ENCODE measurements around the gene PICK1. TPM values are rescaled to one million over a fixed set of nuclear protein-coding genes. Genes with fewer than 3 reads are reported as not detected.

PICK1 gene
- total and polyA plus RNA-seq, 2 of the 8 experiments (the other 6 are each of a cell fraction or from before 2014, with no cell fraction given) = 20.4 to 22.9 TPM

- Histone ChIP-seq H4K5ac (ENCODE audit: insufficient read length, low read depth, low read length) (no peak overlapping the region), H3K18ac (ENCODE audit: extremely low read depth, low read length) (no peak overlapping the region), H3K9ac (replicated peaks in 1 of 4; ENCODE audit: extremely low read depth in 1 of 4, low read depth in 3 of 4, low read length in 3 of 4) (no peak overlapping the region), H3K56ac (replicated peaks; ENCODE audit: insufficient read length, low read depth, low read length) (no peak overlapping the region), H2AFZ (ENCODE audit: low read length) (no peak overlapping the region), H3K27me3 (replicated peaks in 1 of 4; ENCODE audit: control insufficient read depth in 3 of 4, extremely low read depth in 1 of 4, insufficient read depth in 3 of 4, low read length in 3 of 4) (no peaks in the 10 kb centered on the region), H2BK15ac (ENCODE audit: low read length) (no peak overlapping the region), H3K27ac (ENCODE audit: low read depth, low read length) (no peak overlapping the region), H2BK20ac (ENCODE audit: low read length) (no peak overlapping the region), H4K91ac (replicated peaks; ENCODE audit: insufficient read length, low read length) (no peak overlapping the region), H3K9me3 (ENCODE audit: insufficient read depth in 2 of 2, low read depth in 1 of 2, low read length in 1 of 2) (no peaks in the 10 kb centered on the region), H3K36me3 (ENCODE audit: control insufficient read depth in 2 of 4, insufficient read depth in 4 of 4, low read length in 3 of 4) (no peaks in the 10 kb centered on the region), H2BK12ac (ENCODE audit: low read depth, low read length) (no peak overlapping the region), H3K23ac (ENCODE audit: insufficient read length) (no peak overlapping the region), H3K79me1 (ENCODE audit: low read depth, low read length) (no peaks in the 10 kb centered on the region), H2BK5ac (ENCODE audit: low read depth, low read length) (no peak overlapping the region), H2AK5ac (ENCODE audit: low read depth, low read length) (no peak overlapping the region), H3K4me1 (replicated peaks in 1 of 4; ENCODE audit: control insufficient read depth in 3 of 4, insufficient read depth in 4 of 4, low read length in 3 of 4) (no peaks in the 10 kb centered on the region; a peak in 1 of 7 replicates), H3K79me2 (ENCODE audit: control insufficient read depth in 1 of 2, insufficient read depth in 2 of 2, low read length in 2 of 2) (no peaks in the 10 kb centered on the region), H3K4ac (replicated peaks; ENCODE audit: insufficient read length, low read depth, low read length) (no peak overlapping the region), H3K4me3 (ENCODE audit: extremely low read depth in 1 of 4, insufficient read depth in 2 of 4, low read depth in 3 of 4, low read length in 4 of 4) (no peak overlapping the region), H3K14ac (ENCODE audit: insufficient read length) (no peak overlapping the region), H4K20me1 (replicated peaks in 1 of 2; ENCODE audit: control insufficient read depth in 1 of 2, insufficient read depth in 2 of 2, low read length in 2 of 2) (no peaks in the 10 kb centered on the region), H4K8ac (ENCODE audit: extremely low read depth, insufficient read depth, low read length) (no peak overlapping the region), H2BK120ac (replicated peaks; ENCODE audit: low read depth, low read length) (no peak overlapping the region), H3K4me2 (ENCODE audit: insufficient read depth in 1 of 2, low read depth in 2 of 2, low read length in 2 of 2) (no peak overlapping the region), H3K23me2 (ENCODE audit: low read depth, low read length) (no peaks in the 10 kb centered on the region)
- POLR2A ChIA-PET (ENCODE audit: partially characterized antibody) = interaction anchor here (1.7 kb wide), 1 partner anchor 11 kb away, joined by 4 read pairs; no protein-coding TSS in a partner anchor
- 90% methylated on average over 18 of the region's 20 CpGs; no CpG with 5 or more reads in 1 of the 2 experiments for WGBS, 2 experiments (ENCODE audit: extremely low coverage in 1 of 2, insufficient coverage in 1 of 2, insufficient read length in 1 of 2, insufficient replicate concordance in 2 of 2, low coverage in 1 of 2, low lambda C conversion rate in 2 of 2, missing lambda C conversion rate in 1 of 2)
- DNase-seq (ENCODE audit: low read depth in 1 of 2, low spot score in 2 of 2) = no peak
- TF ChIP-seq CTCF (IDR thresholded peaks at IDR 0.05; ENCODE audit: control extremely low read depth in 1 of 3, insufficient read depth in 1 of 3, low read depth in 1 of 3, low read length in 3 of 3) = no peak
- no peak for TF ChIP-seq ATF3 (IDR thresholded peaks at IDR 0.05; ENCODE audit: insufficient read depth, low read depth, low read length)
- no peak for TF ChIP-seq SP4 (IDR thresholded peaks at IDR 0.05; ENCODE audit: low read length)
- TF ChIP-seq EGR1 (IDR thresholded peaks at IDR 0.05; ENCODE audit: borderline replicate concordance, low read depth, low read length) = no peak
- no peak for FAIRE-seq
- CTCF ChIA-PET (ENCODE audit: partially characterized antibody) = interaction anchor here (0.7 to 2.0 kb wide), 4 partner anchors 11 to 58 kb away, joined by 3 to 8 read pairs (median 4); no protein-coding TSS in a partner anchor
Measured at GRCh38 chr22:38040953-38041759, 16.0 kb upstream of the PICK1 start.
